GM19351 (cell line): ENCODE results near the gene SREBF1.
A peak's percentile ranks its signal among the peaks of the same experiment; 100 is the strongest.

Experiments used
- ATAC-seq: cut with Tn5 transposase; IDR thresholded peaks from one replicate; pipeline ENCODE4 v1.9.1; 2021; ENCODE audit warnings: mild to moderate bottlenecking, moderate library complexity; ENCODE audit not compliant: unreplicated experiment

SREBF1 gene

GRCh38 chr17:17797119-17797809 is 39.5 kb downstream of the SREBF1 start:
- no peak for ATAC-seq

GRCh38 chr17:17796787-17797061 is 40.1 kb downstream of the SREBF1 start:
- ATAC-seq, result no peak

- no peak for ATAC-seq
Observed at GRCh38 chr17:17795946-17796786, 40.6 kb downstream of the SREBF1 start.

DNA sequence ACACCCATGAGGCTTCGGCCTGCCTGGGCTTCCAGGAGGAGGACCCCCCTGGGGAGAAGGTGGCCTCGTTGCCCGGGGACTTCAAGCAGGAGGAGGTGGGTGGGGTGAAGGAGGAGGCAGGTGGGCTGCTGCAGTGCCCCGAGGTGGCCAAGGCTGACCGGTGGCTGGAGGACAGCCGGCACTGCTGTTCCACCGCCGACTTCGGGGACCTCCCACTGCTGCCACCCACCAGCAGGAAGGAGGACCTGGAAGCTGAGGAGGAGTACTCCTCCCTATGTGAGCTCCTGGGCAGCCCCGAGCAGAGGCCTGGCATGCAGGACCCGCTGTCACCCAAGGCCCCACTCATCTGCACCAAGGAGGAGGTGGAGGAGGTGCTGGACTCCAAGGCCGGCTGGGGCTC is 41.5 kb downstream of the SREBF1 start:
- no peak for ATAC-seq

- ATAC-seq, result no peak
Observed at GRCh38 chr17:17794382-17794781, 42.4 kb downstream of the SREBF1 start.

DNA sequence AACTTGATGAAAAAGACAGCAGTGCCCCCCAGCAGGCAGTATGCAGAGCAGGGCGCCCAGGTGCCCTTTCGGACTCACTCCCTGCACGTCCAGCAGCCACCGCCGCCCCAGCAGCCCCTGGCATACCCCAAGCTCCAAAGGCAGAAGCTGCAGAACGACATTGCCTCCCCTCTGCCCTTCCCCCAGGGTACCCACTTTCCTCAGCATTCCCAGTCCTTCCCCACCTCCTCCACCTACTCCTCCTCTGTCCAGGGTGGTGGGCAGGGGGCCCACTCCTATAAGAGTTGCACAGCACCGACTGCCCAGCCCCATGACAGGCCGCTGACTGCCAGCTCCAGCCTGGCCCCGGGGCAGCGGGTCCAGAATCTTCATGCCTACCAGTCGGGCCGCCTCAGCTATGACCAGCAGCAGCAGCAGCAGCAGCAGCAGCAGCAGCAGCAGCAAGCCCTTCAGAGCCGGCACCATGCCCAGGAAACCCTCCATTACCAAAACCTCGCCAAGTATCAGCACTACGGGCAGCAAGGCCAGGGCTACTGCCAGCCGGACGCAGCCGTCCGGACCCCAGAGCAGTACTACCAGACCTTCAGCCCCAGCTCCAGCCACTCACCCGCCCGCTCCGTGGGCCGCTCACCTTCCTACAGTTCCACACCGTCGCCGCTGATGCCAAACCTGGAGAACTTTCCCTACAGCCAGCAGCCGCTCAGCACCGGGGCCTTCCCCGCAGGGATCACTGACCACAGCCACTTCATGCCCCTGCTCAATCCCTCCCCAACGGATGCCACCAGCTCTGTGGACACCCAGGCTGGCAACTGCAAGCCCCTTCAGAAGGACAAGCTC is 43.2 kb downstream of the SREBF1 start:
- ATAC-seq, result no peak

- no peak for ATAC-seq
Observed at GRCh38 chr17:17792551-17793377, 44.0 kb downstream of the SREBF1 start.

DNA sequence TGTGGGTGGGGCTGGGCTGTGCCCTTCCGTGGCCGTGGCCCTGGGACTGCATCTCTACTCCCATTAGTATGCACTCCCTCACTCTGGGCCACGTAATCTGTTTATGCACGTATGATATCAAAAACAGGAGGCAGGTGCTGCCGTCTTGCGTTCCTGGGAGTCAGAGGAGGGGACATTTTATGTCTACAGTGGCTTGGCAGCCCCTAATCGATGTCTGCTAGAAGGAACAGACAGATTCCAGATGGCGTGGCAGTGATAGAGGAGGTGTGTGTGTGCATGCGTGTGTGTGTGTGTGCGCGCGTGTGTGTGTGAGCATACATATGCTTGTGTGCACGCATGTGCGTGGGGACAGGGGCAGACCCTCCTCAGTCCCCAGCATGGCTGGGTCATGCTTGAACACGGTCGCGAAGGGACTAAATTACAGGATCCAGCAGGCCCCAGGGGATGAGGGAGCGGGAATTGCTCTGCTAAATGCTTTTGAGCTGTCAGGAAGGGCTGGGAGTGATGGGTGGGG is 44.7 kb downstream of the SREBF1 start:
- no peak for ATAC-seq

DNA sequence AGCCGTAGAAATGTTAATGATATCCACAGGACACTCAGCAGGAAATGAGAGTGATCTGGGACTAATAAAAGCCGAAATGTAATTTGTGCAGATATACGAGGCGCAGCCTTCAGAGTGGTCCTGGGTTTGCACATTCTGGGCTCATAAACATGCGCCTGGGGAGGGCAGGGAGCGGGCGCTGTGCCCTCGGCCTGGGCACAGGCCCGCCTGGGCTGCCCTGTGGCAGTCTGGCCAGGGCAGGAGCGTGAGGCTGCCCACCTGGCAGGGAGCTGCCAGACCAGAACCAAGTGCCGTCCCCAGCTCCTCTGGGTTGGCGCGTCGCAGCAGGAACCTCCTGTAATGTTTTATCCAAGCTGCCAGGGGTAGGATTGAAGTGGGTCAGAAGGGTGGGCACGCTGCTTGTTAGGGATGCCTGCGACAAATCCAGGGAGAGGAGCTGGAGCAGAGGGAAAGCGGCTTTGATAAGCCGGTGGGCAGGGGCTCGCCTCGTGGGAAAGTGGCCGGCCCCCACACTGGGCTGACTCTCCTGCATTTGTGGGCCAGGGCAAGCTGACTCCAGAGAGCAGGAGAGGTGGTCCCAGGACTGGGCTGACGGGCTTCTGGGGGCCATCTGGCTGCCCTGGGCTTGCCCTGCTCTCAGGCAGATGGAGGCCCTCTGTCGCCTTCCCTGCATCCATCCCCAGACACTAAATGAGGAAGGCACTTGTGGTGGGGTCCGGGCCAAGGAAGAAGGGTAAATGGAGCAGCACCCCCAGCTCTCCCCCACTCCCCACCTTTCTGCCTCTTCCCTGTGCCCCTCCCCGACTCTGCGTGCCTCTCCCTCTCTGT is 45.9 kb downstream of the SREBF1 start:
- no peak for ATAC-seq

DNA sequence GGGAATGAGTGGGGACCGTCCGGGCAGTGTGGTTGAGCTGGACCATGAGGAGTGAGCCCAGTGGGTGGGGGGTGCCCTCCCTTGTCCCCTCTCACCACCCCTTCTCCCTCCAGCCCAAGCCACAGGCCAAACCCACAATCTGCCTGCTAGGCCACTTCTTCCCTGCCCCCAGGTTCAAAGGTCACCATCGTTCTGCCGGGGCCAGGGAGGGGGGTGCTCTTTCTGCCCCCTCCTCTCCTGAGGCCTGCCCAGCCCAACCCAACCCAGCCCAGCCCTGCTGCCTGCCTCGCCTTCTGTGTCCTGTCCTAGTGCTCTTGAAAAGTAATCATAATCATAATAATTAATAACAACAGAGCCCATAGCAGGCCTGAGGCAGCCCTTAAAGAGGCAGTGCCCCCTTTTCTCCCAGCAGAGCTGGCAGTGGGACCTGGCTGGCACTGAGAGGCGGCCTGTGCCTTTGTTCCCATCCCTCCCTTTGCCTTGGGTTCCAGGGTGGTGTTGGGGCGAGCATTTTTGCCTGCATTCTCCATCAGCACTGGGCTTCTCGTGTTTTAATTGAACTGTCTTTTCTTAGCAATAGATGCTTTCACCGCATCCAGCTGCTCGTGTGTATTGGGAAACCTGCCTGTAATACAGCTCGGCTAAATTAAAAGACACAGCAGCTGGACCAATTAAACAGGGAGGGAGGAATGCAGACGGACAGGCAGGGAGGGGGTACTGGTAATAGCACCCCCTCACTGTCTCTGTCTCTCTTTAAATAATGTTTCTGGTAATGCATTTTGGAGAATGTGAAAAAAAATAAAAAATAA is 46.8 kb downstream of the SREBF1 start:
- no peak for ATAC-seq

DNA sequence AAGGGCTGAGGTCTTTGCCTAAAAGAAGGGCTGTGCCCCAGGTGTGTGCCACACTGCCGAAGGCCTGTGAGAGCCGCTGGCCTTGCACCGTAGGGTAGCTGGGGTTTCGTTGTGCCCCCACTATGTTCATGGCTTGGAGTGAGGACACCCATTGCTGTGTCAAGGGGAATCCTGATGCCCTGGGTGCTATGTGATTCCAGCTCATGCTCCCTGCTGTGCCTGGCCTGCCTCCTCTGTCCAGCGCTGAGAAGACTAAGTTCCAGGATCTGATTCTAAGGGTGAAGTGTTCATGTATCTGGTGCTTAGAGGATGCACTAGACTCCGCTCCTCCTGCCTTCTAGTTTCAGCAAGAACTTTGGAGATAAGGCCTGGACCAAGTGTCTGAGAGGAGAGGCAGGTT is 47.4 kb downstream of the SREBF1 start:
- no peak for ATAC-seq

DNA sequence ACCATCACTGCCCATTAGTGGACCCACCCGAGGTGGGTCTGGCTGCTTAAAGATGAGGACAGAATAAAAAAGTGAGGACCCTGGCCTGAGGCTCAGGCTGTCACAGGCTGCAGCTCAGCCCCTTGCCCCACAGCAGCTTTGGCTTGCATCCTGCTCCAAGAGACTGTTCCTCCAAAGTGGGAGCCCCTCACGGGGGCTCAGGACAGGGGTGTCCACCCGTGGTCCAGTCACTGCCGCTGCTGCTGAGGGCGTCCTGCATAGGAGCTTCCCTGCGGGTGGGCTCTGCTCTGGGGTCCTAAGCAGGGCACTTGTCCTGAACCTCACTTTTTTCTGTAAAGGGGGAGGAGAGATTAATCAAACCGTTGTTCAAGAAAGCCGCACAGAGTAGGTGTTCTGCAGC is 47.8 kb downstream of the SREBF1 start:
- ATAC-seq, result no peak

DNA sequence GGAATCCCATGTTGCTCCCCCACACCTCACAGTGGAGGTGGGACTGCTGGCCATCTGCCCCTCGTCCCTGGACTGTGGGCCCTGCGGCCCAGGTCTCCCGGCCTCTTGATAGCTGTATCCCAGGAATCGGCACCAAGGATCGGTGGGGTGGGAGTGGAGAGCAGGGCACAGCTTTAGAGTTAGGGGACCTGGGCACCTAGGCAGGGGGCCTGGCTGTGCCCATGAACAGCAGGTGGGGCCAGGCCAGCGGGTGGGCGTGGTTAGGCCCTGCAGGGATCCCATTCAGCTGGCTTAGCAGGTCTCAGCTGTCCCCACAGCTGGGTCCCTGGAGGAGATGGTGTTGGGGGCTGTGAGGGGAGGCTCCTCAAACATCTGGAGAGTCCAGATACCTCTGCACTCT is 49.2 kb downstream of the SREBF1 start:
- ATAC-seq, result no peak

GRCh38 chr17:17786998-17787397 is 49.8 kb downstream of the SREBF1 start:
- no peak for ATAC-seq

GRCh38 chr17:17785407-17785806 is 51.4 kb downstream of the SREBF1 start:
- ATAC-seq, result no peak

DNA sequence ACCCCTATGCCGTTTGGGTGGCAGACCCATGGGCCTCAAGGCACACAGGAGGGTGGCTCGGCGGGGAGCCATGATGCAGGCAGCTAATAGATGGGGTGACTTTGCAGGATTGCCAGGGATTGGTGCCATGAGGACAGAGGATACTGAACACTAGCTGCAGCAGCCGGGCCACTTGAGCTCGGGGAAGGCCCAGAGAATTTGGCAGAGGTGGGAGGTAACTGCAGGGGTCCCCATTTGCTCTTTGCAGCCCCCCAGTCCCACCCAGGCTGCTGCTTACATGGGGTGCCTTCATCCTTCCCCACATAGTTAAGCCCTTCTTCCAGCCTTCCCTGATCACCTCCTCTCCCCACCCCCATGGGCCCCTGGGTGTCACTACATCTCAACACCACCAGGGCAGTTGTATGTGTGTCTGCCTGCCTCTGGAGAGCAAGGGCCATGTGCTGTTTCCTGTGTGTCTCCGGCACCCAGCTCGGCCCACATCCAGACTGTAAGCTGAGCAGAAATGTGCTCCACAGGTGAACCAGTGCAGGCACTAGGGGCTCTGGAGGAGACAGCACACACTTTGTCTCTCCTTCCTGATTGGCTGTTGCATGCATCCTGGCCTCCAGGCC is 52.0 kb downstream of the SREBF1 start:
- no peak for ATAC-seq

- peak; percentile 10 for ATAC-seq
Observed at GRCh38 chr17:17783825-17784656, 52.7 kb downstream of the SREBF1 start.
